Kidney (tissue), 14 donors: ENCODE measurements around the gene EIF6. TPM values are rescaled to one million over a fixed set of nuclear protein-coding genes. Genes with fewer than 3 reads are reported as not detected.

Experiments used
- DNase-seq, 5 donors: peaks; one replicate each; pipeline ENCODE4 v3.0.0-alpha.2; 2013 to 2020
- FAIRE-seq: peaks from 2 replicates; lab custom pipeline; 2012; peaks lifted over from hg19 to GRCh38; lab: Jason Lieb, UNC
- H3K27ac ChIP-seq, 2 donors: one replicate each; pipeline ENCODE4 v1.7.0; 2013; ENCODE audit warnings: low read depth in 2 of 2, low read length in 2 of 2, inconsistent platforms in 1 of 2
- H3K27me3 ChIP-seq: one replicate; pipeline ENCODE4 v1.7.1; 2013; ENCODE audit warnings: low read length, inconsistent platforms; ENCODE audit not compliant: control insufficient read depth, insufficient read depth
- H3K36me3 ChIP-seq, 3 donors: one replicate each; pipeline versions ENCODE4 v1.7.0 to v1.7.1; 2013; ENCODE audit warnings: low read length in 3 of 3, control low read depth in 1 of 3, inconsistent platforms in 1 of 3; ENCODE audit not compliant: insufficient read depth in 3 of 3, control insufficient read depth in 2 of 3
- H3K4me1 ChIP-seq, 3 donors: one replicate each; pipeline versions ENCODE4 v1.7.0 to v1.7.1; 2013; ENCODE audit warnings: low read length in 3 of 3, inconsistent platforms in 1 of 3, low read depth in 1 of 3; ENCODE audit not compliant: control insufficient read depth in 2 of 3, insufficient read depth in 2 of 3
- H3K4me3 ChIP-seq, 3 donors: one replicate each; pipeline versions ENCODE4 v1.7.0 to v1.8.1; 2013; ENCODE audit warnings: low read length in 3 of 3, control low read depth in 1 of 3, inconsistent platforms in 1 of 3
- H3K9ac ChIP-seq, 3 donors: one replicate each; pipeline versions ENCODE4 v1.7.0 to v1.7.1; 2013; ENCODE audit warnings: low read length in 3 of 3, control low read depth in 1 of 3, inconsistent platforms in 1 of 3
- H3K9me3 ChIP-seq, 3 donors: one replicate each; pipeline versions ENCODE4 v1.7.0 to v1.7.1; 2013; ENCODE audit warnings: low read length in 3 of 3, control low read depth in 1 of 3, inconsistent platforms in 1 of 3; ENCODE audit not compliant: control insufficient read depth in 2 of 3, insufficient read depth in 1 of 3
- CTCF ChIP-seq: IDR thresholded peaks from 3 replicates; pipeline ENCODE4 v1.5.1; 2012; ENCODE audit warnings: mild to moderate bottlenecking, moderate library complexity, borderline replicate concordance; ENCODE audit not compliant: insufficient read depth; ENCODE audit errors: extremely low read depth
- intact Hi-C: fragments of 100-400 bp; cut with DNase I; formaldehyde crosslinking; loops from one replicate; pipeline ENCODE4 v1.11.1; 2022
- polyA plus RNA-seq: library from polyadenylated mRNA; stranded (reverse); fragments of 350-450 nt; fragmentation: Illumina TruSeq; extraction: RNeasy Lipid Tissue Mini Kit (QIAGEN cat#74804); gene quantifications from one replicate; pipeline ENCODE4 v1.2.3, GENCODE V29; 2014; ENCODE audit warnings: low read depth, low replicate concordance; ENCODE audit not compliant: insufficient read depth
- total RNA-seq: library from RNA; stranded (reverse); fragmentation: NEBNext Ultra II Directional; extraction: Animal tissue kit (Norgen Biotek cat#: 25700); gene quantifications from one replicate; pipeline ENCODE4 v1.2.1, GENCODE V29; 2021
- donor health status: control.
- donor health status: control.
- donor health status: control.
- donor health status: control.
- donor health status: control.
- donor health status: DM: yes; HTN: yes; CAD: no.
- donor health status: Normal renal cell carcinoma (clear cell type).

The EIF6 gene
- total and polyA plus RNA-seq, 2 donors from 2014 or later, result 114 to 254 TPM

GRCh38 chr20:35275741-35276251 lies 8.8 kb downstream of the EIF6 start:
- no peak for TF ChIP-seq CTCF
- intact Hi-C loops, result no loop called here

DNA sequence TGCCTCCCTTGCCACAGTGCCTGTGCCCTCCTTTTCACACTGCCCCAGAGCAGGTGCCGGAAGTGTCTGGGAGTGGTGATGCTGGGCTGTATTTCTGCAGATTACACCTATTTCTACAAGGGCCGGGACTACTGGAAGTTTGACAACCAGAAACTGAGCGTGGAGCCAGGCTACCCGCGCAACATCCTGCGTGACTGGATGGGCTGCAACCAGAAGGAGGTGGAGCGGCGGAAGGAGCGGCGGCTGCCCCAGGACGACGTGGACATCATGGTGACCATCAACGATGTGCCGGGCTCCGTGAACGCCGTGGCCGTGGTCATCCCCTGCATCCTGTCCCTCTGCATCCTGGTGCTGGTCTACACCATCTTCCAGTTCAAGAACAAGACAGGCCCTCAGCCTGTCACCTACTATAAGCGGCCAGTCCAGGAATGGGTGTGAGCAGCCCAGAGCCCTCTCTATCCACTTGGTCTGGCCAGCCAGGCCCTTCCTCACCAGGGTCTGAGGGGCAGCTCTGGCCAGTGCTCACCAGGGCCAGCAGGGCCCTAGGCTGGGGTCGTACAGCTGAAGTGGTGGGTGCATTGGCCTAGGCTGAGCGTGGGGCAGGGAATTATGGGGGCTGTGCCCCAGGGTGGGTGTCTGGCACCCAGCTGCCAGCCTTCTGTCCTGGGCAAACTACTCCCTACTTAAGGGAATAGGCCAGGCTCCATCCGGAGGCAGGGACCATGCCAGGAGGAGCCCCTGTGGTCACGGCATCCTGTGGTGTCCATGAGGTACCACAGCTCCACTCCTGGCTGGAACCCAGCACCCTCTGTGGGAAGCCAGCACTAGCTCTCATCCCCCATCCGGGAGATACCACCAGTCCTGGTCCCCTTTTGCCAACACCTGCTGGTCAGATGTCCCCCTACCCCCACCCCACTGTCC lies 10.1 kb downstream of the EIF6 start:
- Histone ChIP-seq H3K36me3 (peaks cover 1 to 50% (median 11%) of the 10 kb centered on the region in 3 donors), H3K27me3 (no peaks in the 10 kb centered on the region), H3K27ac (peak overlapping the region in 1 of 2 donors; percentile 32), H3K4me1 (peaks cover 0 to 30% (median 26%) of the 10 kb centered on the region in 3 donors), H3K4me3 (no peak overlapping the region), H3K9me3 (no peaks in the 10 kb centered on the region), H3K9ac (peak overlapping the region in 1 of 3 donors; percentile 12)
- intact Hi-C loops, result no loop called here
- FAIRE-seq, result no peak
- no peak for DNase-seq
- no peak for TF ChIP-seq CTCF

More at GRCh38 chr20:35275741-35276251, 8.8 kb downstream of the EIF6 start:
- Histone ChIP-seq H3K36me3 (peaks cover 9 to 54% (median 24%) of the 10 kb centered on the region in 3 donors), H3K4me1 (peaks cover 0 to 28% (median 16%) of the 10 kb centered on the region in 3 donors), H3K27ac (peak overlapping the region; percentile 7 to 96), H3K9ac (peak overlapping the region in 1 of 3 donors; percentile 96), H3K4me3 (no peak overlapping the region), H3K27me3 (no peaks in the 10 kb centered on the region), H3K9me3 (no peaks in the 10 kb centered on the region)
- DNase-seq (no peak), FAIRE-seq (no peak)

DNA sequence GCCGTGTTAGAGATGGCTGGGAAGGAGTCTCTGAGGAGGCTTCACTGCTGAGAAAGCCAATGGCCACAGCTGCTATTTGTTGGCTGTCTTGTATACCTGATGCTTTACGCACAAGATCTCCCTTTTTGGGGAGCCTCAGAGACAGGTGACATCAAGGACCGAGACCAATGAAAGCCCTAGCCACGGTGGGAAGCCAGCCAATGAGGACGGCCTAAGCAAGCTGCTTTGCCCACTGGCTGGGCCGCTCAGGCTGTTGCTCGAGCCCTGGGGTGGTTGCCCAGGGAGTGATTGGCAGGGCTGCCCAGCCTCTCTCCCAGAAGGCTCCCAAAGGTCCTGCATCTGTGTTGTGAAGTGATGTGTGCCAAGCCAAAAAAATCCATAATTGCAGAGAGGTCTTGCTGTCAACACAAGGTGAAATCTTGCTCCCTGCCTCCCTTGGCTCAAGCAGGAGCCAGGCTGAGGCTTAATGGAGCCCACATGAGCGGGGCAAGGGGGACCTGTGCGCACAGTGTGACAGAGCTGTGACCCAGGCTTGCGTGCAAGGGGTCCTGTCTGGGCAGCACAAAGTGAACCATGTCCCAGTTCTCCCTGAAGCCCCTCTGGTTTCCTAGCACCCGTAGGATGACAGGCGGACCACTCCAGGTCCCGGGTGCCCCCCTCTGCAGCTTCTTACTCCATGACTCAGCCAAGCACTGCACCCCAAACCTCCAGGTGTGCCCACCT lies 11.0 kb downstream of the EIF6 start:
- Histone ChIP-seq H3K9me3 (no peaks in the 10 kb centered on the region), H3K36me3 (peaks cover 0 to 43% (median 4%) of the 10 kb centered on the region in 3 donors), H3K27me3 (no peaks in the 10 kb centered on the region), H3K4me1 (peaks cover 0 to 27% (median 26%) of the 10 kb centered on the region in 3 donors), H3K4me3 (no peak overlapping the region), H3K27ac (no peak overlapping the region), H3K9ac (no peak overlapping the region)
- TF ChIP-seq CTCF, result no peak
- intact Hi-C loops, result no loop called here
- no peak for FAIRE-seq
- DNase-seq, result no peak
